Brain microvascular endothelial cell (primary cell): Measurements from ENCODE around the gene FBXO9.
A peak's percentile ranks its signal among the peaks of the same experiment; 100 is the strongest.
"Not testable (repeated sequence)": the region's sequence is repeated elsewhere in the genome, so short reads cannot be mapped to it uniquely, and the experiment has no call there.

Source experiments
- DNase-seq: peaks from one replicate; pipeline ENCODE4 v3.0.0-alpha.2; 2020
- H3K27ac ChIP-seq: fragments of 250-450 bp; sonication (Bioruptor Pico); 2 replicates; pipeline ENCODE4 v1.5.1; 2020; ENCODE audit warnings: mild to moderate bottlenecking, moderate library complexity
- H3K27me3 ChIP-seq: fragments of 250-450 bp; sonication (Bioruptor Pico); replicated peaks from 2 replicates; pipeline ENCODE4 v1.5.1; 2020; ENCODE audit warnings: mild to moderate bottlenecking
- H3K36me3 ChIP-seq: fragments of 250-450 bp; sonication (Bioruptor Pico); replicated peaks from 2 replicates; pipeline ENCODE4 v1.5.1; 2020; ENCODE audit warnings: mild to moderate bottlenecking
- H3K4me3 ChIP-seq: 2 replicates; pipeline ENCODE4 v1.5.1; 2011; ENCODE audit warnings: low read depth, mild to moderate bottlenecking, control low read depth, low read length, moderate library complexity
- in situ Hi-C: cut with HindIII; loops from 2 replicates; pipeline ENCODE4 v1.10.0; 2017; ENCODE audit warnings: low sequenced_read_pairs, low pct_ligation_motif_present
- TF ChIP-seq, protein P1 (sequence below): IDR thresholded peaks from 2 replicates; pipeline ENCODE4 v1.5.1; 2011; ENCODE audit warnings: low read depth, mild to moderate bottlenecking, moderate library complexity, low read length, control low read depth, inconsistent platforms; ENCODE audit errors: missing control alignments

FBXO9 gene

GRCh38 chr6:53058388-53059195, 6.6 kb upstream of the FBXO9 start:
- TF ChIP-seq, protein P1, sequence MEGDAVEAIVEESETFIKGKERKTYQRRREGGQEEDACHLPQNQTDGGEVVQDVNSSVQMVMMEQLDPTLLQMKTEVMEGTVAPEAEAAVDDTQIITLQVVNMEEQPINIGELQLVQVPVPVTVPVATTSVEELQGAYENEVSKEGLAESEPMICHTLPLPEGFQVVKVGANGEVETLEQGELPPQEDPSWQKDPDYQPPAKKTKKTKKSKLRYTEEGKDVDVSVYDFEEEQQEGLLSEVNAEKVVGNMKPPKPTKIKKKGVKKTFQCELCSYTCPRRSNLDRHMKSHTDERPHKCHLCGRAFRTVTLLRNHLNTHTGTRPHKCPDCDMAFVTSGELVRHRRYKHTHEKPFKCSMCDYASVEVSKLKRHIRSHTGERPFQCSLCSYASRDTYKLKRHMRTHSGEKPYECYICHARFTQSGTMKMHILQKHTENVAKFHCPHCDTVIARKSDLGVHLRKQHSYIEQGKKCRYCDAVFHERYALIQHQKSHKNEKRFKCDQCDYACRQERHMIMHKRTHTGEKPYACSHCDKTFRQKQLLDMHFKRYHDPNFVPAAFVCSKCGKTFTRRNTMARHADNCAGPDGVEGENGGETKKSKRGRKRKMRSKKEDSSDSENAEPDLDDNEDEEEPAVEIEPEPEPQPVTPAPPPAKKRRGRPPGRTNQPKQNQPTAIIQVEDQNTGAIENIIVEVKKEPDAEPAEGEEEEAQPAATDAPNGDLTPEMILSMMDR, result no peak
- Histone ChIP-seq H3K4me3 (no peak overlapping the region), H3K36me3 (no peaks in the 10 kb centered on the region), H3K27ac (no peak overlapping the region), H3K27me3 (no peaks in the 10 kb centered on the region)
- in situ Hi-C loops, result no loop called here
- DNase-seq, result no peak

DNA sequence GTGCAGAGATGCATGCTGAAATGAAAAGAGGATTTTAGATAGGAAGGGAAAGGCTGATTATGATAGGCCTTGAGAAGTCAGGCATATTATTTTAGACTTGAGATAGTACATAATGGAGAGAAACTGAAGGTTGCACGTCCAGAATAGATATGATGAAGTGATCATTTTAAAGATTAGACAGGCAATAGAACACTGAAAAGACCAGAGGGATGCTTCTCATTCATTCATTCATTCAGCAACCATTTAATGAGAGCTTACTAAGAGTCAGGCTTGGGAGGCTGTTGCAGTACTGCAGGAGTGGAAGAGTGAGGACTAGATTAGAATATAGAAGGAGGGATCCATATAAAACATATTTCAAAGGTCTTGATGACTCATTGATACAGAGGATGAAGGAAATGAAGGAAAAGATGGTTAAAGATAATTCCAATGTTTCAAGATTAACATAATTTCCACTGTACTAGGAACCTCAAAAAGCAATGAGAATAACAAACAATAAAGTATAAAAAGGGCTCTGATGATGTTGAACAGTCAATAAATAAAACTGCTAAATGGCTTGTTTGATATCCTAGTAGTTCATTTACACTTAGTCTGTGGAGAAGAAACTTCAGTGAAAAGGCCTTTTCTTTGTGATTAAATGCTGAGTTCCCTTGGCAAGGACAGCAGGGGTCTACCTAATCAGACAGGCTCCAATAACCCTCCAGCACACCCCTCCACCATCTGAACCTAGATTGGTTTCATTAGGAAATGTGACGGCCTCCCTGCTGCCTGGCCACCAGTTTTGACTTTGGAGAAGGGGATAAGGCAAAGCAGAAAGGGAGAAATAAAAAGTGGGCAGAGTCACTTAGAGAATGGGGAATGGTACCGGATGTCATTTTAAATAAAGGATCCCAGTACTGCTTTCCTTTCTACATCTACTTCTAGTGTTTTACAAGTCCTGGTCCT, 5.3 kb upstream of the FBXO9 start:
- Histone ChIP-seq H3K27ac (no peak overlapping the region), H3K27me3 (no peaks in the 10 kb centered on the region), H3K36me3 (no peaks in the 10 kb centered on the region), H3K4me3 (peak overlapping the region; percentile 83)
- DNase-seq, result no peak
- in situ Hi-C loops, result no loop called here
- TF ChIP-seq, protein P1, result no peak

GRCh38 chr6:53062169-53062539, 3.0 kb upstream of the FBXO9 start:
- in situ Hi-C loops, result no loop called here
- TF ChIP-seq, protein P1, result no peak
- no peak overlapping the region for H3K27ac ChIP-seq

GRCh38 chr6:53064255-53064654, 949 bp upstream of the FBXO9 start:
- DNase-seq, H3K36me3 ChIP-seq, H3K27me3 ChIP-seq, in situ Hi-C loops, H3K4me3 ChIP-seq, H3K27ac ChIP-seq: not testable (repeated sequence)

More at GRCh38 chr6:53062169-53062539, 3.0 kb upstream of the FBXO9 start:
- H3K4me3 ChIP-seq, result peak overlapping the region; percentile 83
- H3K27me3 ChIP-seq, result no peaks in the 10 kb centered on the region
- DNase-seq, result no peak
- H3K36me3 ChIP-seq, result no peaks in the 10 kb centered on the region

- Histone ChIP-seq H3K4me3 (peak overlapping the region; percentile 84), H3K27ac (peak overlapping the region; percentile 52), H3K27me3 (no peaks in the 10 kb centered on the region), H3K36me3 (no peaks in the 10 kb centered on the region)
- in situ Hi-C loops, result no loop called here
- TF ChIP-seq, protein P1, result peak; percentile 6
- DNase-seq, result peak; percentile 98
Observed at GRCh38 chr6:53064726-53065265, 408 bp upstream of the FBXO9 start.

GRCh38 chr6:53066077-53066417, 843 bp downstream of the FBXO9 start:
- Histone ChIP-seq H3K36me3 (no peaks in the 10 kb centered on the region), H3K27ac (no peak overlapping the region), H3K4me3 (peak overlapping the region; percentile 84), H3K27me3 (no peaks in the 10 kb centered on the region)
- no peak for DNase-seq
- TF ChIP-seq, protein P1, result peak; percentile 28
- in situ Hi-C loops, result no loop called here
